Activated T-cell treated with anti-CD3 and anti-CD28 coated beads, Interleukin-2, amount 50 U/mL, for 24 hours (primary cell): ENCODE data around the gene ZFR.
A peak's percentile ranks its signal among the peaks of the same experiment; 100 is the strongest.
"Not testable (repeated sequence)": the region's sequence is repeated elsewhere in the genome, so short reads cannot be mapped to it uniquely, and the experiment has no call there.

Source experiments
- DNase-seq: peaks from one replicate; pipeline ENCODE4 v3.0.0-alpha.2; 2020
- H3K27ac Mint-ChIP-seq: 2 replicates; pipeline ENCODE4 v1.8.0; 2020; ENCODE audit warnings: mild to moderate bottlenecking, mixed read lengths
- H3K27me3 Mint-ChIP-seq: 2 replicates; pipeline ENCODE4 v1.8.0; 2020; ENCODE audit warnings: mixed read lengths
- H3K36me3 Mint-ChIP-seq: 2 replicates; pipeline ENCODE4 v1.8.0; 2020; ENCODE audit warnings: low read depth, mixed read lengths
- H3K4me1 Mint-ChIP-seq: 2 replicates; pipeline ENCODE4 v1.8.0; 2020; ENCODE audit warnings: low read depth, mixed read lengths
- H3K4me3 Mint-ChIP-seq: 2 replicates; pipeline ENCODE4 v1.8.0; 2020; ENCODE audit warnings: mild to moderate bottlenecking, moderate library complexity, mixed read lengths
- H3K9me3 Mint-ChIP-seq: 2 replicates; pipeline ENCODE4 v1.8.0; 2020; ENCODE audit warnings: mixed read lengths

ZFR gene

DNA sequence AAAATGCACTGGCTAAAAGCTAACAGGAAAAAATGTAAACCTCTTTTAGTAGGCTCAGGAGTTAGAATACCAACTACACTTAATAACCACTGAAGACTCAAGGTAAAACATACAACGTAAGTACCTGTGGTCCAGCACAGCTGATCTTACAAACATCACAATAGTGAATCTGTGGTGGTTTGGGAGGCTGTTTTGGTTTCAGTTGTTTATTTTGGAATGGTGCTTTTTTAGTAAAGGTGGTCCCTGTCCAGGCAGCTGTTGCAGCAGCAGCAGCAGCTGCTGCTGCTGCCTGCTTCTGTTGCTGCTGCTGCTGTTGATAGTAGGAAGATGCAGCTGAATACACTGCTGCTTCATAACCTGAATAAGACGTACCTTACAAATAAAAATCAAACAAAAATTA is 37.9 kb downstream of the ZFR start:
- Mint-ChIP-seq H3K4me3 (no peak overlapping the region), H3K27me3 (no peaks in the 10 kb centered on the region), H3K36me3 (peaks cover 98% of the 10 kb centered on the region), H3K4me1 (no peaks in the 10 kb centered on the region), H3K27ac (no peak overlapping the region), H3K9me3 (no peaks in the 10 kb centered on the region)
- DNase-seq, result no peak

DNA sequence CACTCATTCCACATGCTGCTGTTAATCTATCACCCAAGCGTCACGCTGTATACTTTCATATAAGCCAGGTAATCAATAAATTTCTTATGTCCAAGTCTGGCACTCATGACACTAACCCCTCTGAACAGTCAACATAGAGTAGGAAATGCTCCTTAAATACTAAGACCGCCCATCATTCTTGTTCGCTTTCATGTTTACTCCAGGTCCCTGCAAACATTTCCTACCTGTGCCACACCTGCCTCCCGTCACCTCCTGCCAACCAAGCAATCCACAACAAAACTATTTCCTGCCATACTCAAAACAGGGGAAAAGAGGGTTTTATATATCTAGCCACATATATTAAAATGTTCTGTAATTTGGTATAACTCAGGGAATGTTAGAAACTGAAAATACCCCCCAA is 39.0 kb downstream of the ZFR start:
- DNase-seq, result no peak
- Mint-ChIP-seq H3K36me3 (peaks cover 99% of the 10 kb centered on the region), H3K9me3 (no peaks in the 10 kb centered on the region), H3K4me3 (no peak overlapping the region), H3K4me1 (no peaks in the 10 kb centered on the region), H3K27me3 (no peaks in the 10 kb centered on the region), H3K27ac (peak overlapping the region; percentile 9)

- H3K27ac Mint-ChIP-seq, result no peak overlapping the region
- no peak overlapping the region for H3K4me3 Mint-ChIP-seq
- no peaks in the 10 kb centered on the region for H3K9me3 Mint-ChIP-seq
- no peak for DNase-seq
- H3K36me3 Mint-ChIP-seq, result peaks cover 98% of the 10 kb centered on the region
- H3K27me3 Mint-ChIP-seq, result no peaks in the 10 kb centered on the region
- H3K4me1 Mint-ChIP-seq, result no peaks in the 10 kb centered on the region
Measured at GRCh38 chr5:32403760-32404159, 40.8 kb downstream of the ZFR start.

DNA sequence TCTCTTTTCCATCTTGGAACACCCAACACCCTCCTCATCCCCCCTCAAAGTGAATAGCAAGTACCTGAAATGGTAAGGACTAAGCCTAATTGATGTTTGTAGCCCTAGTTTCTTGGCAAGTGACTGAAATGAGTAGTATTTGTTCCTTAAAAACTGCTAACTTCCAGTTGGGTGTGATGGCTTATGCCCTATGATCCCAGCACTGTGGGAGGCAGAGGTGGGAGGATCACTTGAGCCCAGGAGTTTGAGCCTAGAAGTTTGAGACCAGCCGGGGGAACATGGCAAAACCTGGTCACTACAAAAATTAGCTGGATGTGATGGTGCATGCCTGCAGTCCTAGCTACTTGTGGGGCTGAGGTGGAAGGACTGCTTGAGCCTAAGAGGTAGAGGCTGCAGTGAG is 44.1 kb downstream of the ZFR start:
- DNase-seq, result no peak
- Mint-ChIP-seq H3K9me3 (no peaks in the 10 kb centered on the region), H3K27me3 (no peaks in the 10 kb centered on the region), H3K27ac (peak overlapping the region; percentile 66), H3K36me3 (peaks cover 96% of the 10 kb centered on the region), H3K4me1 (no peaks in the 10 kb centered on the region), H3K4me3 (no peak overlapping the region)

DNA sequence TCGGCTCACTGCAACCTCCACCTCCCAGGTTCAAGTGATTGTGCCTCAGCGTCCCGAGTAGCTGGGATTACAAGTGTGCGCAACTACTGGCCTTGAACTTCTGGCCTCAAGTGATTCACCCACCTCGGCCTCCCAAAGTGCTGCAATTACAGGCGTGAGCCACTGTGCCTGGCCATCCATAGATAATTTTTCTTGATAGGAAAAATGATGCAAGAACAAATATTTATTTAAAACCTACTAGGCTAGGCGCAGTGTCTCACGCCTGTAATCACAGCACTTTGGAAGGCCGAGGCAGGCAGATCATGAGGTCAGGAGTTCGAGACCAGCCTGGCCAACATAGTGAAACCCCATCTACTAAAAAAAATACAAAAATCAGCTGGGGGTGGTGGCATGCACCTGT is 45.8 kb downstream of the ZFR start:
- H3K4me1 Mint-ChIP-seq, H3K9me3 Mint-ChIP-seq, H3K27me3 Mint-ChIP-seq, DNase-seq, H3K4me3 Mint-ChIP-seq, H3K27ac Mint-ChIP-seq: not testable (repeated sequence)
- H3K36me3 Mint-ChIP-seq, result peaks cover 93% of the 10 kb centered on the region

- Mint-ChIP-seq H3K36me3 (peaks cover 89% of the 10 kb centered on the region), H3K27ac (no peak overlapping the region), H3K27me3 (no peaks in the 10 kb centered on the region), H3K9me3 (no peaks in the 10 kb centered on the region), H3K4me1 (no peaks in the 10 kb centered on the region), H3K4me3 (no peak overlapping the region)
- no peak for DNase-seq
Measured at GRCh38 chr5:32394981-32395380, 49.6 kb downstream of the ZFR start.

DNA sequence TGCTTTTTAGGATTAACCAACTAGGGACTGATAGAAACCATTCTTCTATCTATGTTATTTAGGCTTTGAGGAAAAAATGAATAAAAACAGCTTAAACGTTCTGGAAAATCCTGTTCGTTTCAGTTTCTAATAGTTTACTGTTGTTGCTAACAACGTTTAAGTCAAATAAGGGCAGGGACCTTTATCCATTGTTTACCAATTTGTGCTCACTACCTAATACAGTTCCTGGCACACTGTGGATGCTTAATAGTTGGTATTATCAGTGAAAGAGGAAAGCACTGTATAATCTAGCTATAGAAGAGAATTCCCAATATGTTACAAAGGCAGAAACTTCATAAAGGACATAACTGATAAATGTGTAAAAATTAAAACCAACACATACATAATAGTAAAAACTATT is 52.5 kb downstream of the ZFR start:
- Mint-ChIP-seq H3K4me1 (peaks cover 13% of the 10 kb centered on the region), H3K27me3 (no peaks in the 10 kb centered on the region), H3K36me3 (peaks cover 92% of the 10 kb centered on the region), H3K27ac (no peak overlapping the region), H3K4me3 (no peak overlapping the region), H3K9me3 (no peaks in the 10 kb centered on the region)
- DNase-seq, result no peak

GRCh38 chr5:32390819-32391591 is 53.5 kb downstream of the ZFR start:
- Mint-ChIP-seq H3K4me3 (no peak overlapping the region), H3K4me1 (peaks cover 13% of the 10 kb centered on the region), H3K27me3 (no peaks in the 10 kb centered on the region), H3K36me3 (peaks cover 89% of the 10 kb centered on the region), H3K9me3 (no peaks in the 10 kb centered on the region), H3K27ac (peak overlapping the region; percentile 69)
- DNase-seq, result no peak

- peak overlapping the region; percentile 84 for H3K27ac Mint-ChIP-seq
- no peak for DNase-seq
- no peak overlapping the region for H3K4me3 Mint-ChIP-seq
- H3K9me3 Mint-ChIP-seq, result no peaks in the 10 kb centered on the region
- H3K36me3 Mint-ChIP-seq, result peaks cover 92% of the 10 kb centered on the region
- H3K4me1 Mint-ChIP-seq, result peaks cover 13% of the 10 kb centered on the region
- H3K27me3 Mint-ChIP-seq, result no peaks in the 10 kb centered on the region
Measured at GRCh38 chr5:32388432-32389129, 56.0 kb downstream of the ZFR start.

- H3K9me3 Mint-ChIP-seq, result no peaks in the 10 kb centered on the region
- H3K27ac Mint-ChIP-seq, result peak overlapping the region; percentile 84
- no peak for DNase-seq
- H3K36me3 Mint-ChIP-seq, result peaks cover 96% of the 10 kb centered on the region
- no peaks in the 10 kb centered on the region for H3K27me3 Mint-ChIP-seq
- no peak overlapping the region for H3K4me3 Mint-ChIP-seq
- peaks cover 13% of the 10 kb centered on the region for H3K4me1 Mint-ChIP-seq
Measured at GRCh38 chr5:32387841-32388240, 56.7 kb downstream of the ZFR start.

GRCh38 chr5:32387211-32387610 is 57.3 kb downstream of the ZFR start:
- no peak overlapping the region for H3K4me3 Mint-ChIP-seq
- peak overlapping the region; percentile 29 for H3K27ac Mint-ChIP-seq
- DNase-seq, result no peak
- peaks cover 96% of the 10 kb centered on the region for H3K36me3 Mint-ChIP-seq
- H3K4me1 Mint-ChIP-seq, result peaks cover 13% of the 10 kb centered on the region
- H3K27me3 Mint-ChIP-seq, result no peaks in the 10 kb centered on the region
- H3K9me3 Mint-ChIP-seq, result no peaks in the 10 kb centered on the region

- Mint-ChIP-seq H3K27me3 (no peaks in the 10 kb centered on the region), H3K4me3 (no peak overlapping the region), H3K27ac (peak overlapping the region; percentile 4), H3K9me3 (no peaks in the 10 kb centered on the region), H3K4me1 (peaks cover 13% of the 10 kb centered on the region), H3K36me3 (peaks cover 93% of the 10 kb centered on the region)
- DNase-seq, result no peak
Measured at GRCh38 chr5:32384621-32385020, 59.9 kb downstream of the ZFR start.

- H3K4me1 Mint-ChIP-seq, result peaks cover 6% of the 10 kb centered on the region
- no peak overlapping the region for H3K27ac Mint-ChIP-seq
- H3K4me3 Mint-ChIP-seq, result no peak overlapping the region
- DNase-seq, result no peak
- H3K27me3 Mint-ChIP-seq, result no peaks in the 10 kb centered on the region
- peaks cover 93% of the 10 kb centered on the region for H3K36me3 Mint-ChIP-seq
- H3K9me3 Mint-ChIP-seq, result no peaks in the 10 kb centered on the region
Measured at GRCh38 chr5:32383586-32383985, 61.0 kb downstream of the ZFR start.

DNA sequence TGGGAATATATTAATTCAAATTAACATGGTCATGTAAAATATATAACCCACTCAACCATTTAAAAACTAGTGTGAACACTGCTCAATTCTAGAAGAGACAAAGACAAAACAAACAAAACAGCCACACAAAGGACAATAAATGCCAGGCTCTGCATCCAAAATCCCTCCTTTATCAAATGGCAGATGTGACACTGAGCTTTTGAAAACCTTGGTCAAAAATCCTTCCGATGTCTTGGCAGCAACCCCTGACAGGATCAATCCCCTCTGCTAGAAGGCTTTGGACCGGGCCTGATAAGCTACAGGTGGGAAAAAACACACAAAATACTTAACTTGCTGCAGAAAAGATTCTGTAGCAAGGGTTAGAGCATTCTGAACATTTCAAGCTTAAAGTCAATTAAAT is 61.5 kb downstream of the ZFR start:
- Mint-ChIP-seq H3K4me3 (no peak overlapping the region), H3K4me1 (peaks cover 1% of the 10 kb centered on the region), H3K36me3 (peaks cover 91% of the 10 kb centered on the region), H3K27ac (no peak overlapping the region), H3K27me3 (no peaks in the 10 kb centered on the region), H3K9me3 (no peaks in the 10 kb centered on the region)
- no peak for DNase-seq

GRCh38 chr5:32379421-32379820 is 65.1 kb downstream of the ZFR start:
- peak overlapping the region; percentile 53 for H3K27ac Mint-ChIP-seq
- no peak overlapping the region for H3K4me3 Mint-ChIP-seq
- H3K9me3 Mint-ChIP-seq, result no peaks in the 10 kb centered on the region
- H3K36me3 Mint-ChIP-seq, result peaks cover 82% of the 10 kb centered on the region
- H3K4me1 Mint-ChIP-seq, result no peaks in the 10 kb centered on the region
- no peaks in the 10 kb centered on the region for H3K27me3 Mint-ChIP-seq
- DNase-seq, result no peak
